GM10266 (cell line): Measurements from ENCODE around the gene MDP1.

Experiments
- DNase-seq: peaks from one replicate; pipeline ENCODE4 v3.0.0; 2012; ENCODE audit errors: extremely low spot score
- TF ChIP-seq, protein P1 (sequence below): IDR thresholded peaks from 2 replicates; pipeline ENCODE4 v1.5.1; 2012; ENCODE audit warnings: mild to moderate bottlenecking, low read depth; ENCODE audit not compliant: control insufficient read depth, insufficient read depth; ENCODE audit errors: missing control alignments

The MDP1 gene

DNA sequence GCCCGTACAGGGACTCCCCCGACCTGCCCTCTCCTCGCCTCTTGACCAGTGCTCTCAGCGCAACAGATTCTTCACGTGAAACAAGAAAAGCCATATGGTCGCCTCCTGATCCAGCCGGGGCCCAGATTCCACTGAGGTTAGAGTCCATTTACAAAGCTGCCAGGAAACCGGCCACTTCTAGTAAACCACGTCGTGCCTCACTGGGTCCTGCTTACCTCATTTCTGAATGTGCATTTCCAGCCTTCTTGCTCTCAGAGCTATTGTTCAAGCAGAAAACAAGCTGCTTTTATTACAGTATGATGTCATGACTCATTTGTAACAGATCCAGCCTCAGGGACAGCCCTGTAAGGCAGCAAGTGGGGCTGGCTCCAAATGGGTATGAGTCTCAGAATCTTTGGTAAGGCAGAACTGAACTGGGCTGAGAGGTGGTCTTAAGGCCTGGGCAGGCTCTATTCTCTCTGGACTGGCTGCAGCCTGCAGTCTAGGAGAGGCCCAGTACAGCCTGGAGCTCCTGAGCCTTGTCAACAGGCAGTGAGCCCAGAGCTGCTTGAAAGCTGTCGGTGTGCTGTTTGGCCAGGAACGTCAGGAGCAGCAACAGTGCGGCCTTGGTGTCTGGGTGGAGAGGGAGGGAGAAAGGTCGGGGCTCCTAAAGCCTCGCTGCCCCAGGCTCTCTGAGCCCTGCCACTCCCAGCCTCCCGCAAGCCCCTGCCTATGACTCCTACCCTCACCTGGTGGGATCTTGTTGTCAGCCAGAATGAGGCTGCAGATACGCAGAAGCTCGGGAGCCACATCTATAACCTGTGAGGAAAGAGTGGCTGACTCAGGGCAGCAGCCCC, 35.7 kb downstream of the MDP1 start:
- no peak for DNase-seq
- TF ChIP-seq, protein P1, sequence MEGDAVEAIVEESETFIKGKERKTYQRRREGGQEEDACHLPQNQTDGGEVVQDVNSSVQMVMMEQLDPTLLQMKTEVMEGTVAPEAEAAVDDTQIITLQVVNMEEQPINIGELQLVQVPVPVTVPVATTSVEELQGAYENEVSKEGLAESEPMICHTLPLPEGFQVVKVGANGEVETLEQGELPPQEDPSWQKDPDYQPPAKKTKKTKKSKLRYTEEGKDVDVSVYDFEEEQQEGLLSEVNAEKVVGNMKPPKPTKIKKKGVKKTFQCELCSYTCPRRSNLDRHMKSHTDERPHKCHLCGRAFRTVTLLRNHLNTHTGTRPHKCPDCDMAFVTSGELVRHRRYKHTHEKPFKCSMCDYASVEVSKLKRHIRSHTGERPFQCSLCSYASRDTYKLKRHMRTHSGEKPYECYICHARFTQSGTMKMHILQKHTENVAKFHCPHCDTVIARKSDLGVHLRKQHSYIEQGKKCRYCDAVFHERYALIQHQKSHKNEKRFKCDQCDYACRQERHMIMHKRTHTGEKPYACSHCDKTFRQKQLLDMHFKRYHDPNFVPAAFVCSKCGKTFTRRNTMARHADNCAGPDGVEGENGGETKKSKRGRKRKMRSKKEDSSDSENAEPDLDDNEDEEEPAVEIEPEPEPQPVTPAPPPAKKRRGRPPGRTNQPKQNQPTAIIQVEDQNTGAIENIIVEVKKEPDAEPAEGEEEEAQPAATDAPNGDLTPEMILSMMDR, result no peak

DNA sequence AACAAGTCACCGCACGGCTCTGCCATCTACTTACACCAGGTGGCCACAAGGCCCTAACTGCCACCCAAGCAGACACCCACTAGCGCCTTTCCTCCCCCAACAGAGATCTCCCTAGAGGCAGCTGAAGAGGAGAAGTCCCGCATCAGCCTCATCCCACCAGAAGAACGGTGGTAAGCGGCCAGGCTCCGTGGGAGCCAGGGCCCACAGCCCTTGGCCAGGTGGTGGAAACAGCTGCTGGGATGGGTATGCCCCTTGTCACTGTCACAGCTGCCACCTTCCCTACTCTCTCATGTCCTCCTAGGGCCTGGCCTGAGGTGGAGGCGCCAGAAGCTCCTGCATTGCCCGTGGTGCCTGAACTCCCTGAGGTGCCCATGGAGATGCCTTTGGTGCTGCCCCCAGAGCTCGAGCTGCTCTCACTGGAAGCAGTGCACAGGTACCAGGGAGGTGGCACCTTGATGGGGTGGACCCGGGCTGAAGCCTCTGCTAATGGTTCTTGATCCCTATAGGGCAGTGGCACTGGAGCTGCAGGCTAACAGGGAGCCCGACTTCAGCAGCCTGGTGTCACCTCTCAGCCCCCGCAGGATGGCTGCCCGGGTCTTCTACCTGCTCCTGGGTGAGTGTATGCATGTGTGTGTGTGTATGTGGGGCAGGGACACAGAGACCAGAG, 36.4 kb downstream of the MDP1 start:
- TF ChIP-seq, protein P1, result no peak
- DNase-seq, result no peak

- TF ChIP-seq, protein P1, result no peak
- no peak for DNase-seq
These were observed 37.3 kb downstream of the MDP1 start for GRCh38 chr14:24178399-24179178.

DNA sequence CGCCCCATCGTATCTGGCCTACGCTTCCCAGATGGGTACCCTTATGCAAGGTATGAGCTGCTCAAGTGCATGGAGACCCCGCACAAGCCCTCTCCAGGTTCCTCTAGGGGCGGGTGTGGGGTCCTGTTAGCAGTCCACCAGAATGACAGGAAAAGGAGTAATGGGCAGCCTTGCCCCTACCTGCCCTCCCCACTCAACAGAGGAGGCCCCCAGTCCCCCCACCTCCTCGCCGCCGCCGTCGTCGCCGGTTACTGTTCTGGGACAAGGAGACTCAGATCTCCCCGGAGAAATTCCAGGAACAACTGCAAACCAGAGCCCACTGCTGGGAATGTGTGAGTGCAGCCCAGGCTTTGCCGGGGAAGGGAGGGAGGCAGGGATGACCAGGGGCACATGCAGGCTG, 38.0 kb downstream of the MDP1 start:
- no peak for DNase-seq
- TF ChIP-seq, protein P1, result no peak

- DNase-seq, result no peak
- TF ChIP-seq, protein P1, result no peak
These were observed 38.6 kb downstream of the MDP1 start for GRCh38 chr14:24177041-24177825.

DNA sequence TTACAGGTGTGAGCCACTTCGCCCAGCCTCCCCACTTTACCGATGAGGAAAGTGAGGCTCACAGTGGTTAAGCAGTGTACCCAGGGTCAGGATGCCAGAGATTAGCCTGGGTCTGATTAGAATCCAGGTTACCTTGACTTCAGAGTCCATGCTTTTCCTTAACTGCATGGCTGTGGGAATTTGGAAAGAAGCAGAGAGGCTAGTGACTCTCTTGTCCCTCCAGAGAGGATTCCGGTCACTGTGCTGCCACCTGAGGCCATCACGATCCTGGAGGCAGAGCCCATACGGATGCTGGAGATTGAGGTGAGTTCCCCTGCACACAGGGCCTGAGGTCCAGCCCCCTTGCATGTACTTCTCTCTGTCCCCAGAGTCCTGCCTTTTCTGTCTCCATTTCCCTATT, 39.3 kb downstream of the MDP1 start:
- TF ChIP-seq, protein P1, result no peak
- no peak for DNase-seq
